ENCODE results near the gene PIP5K1B.

The PIP5K1B gene

GRCh38 chr9:68669218-68669617 lies 35.8 kb upstream of the PIP5K1B start:
- ATAC-seq, result no peak
- TF ChIP-seq CSRNP3 (CRISPR knock-in tag; IDR thresholded peaks at IDR 0.05) (no peak), RARB (CRISPR knock-in tag; IDR thresholded peaks at IDR 0.05) (no peak), CSDC2 (CRISPR knock-in tag; IDR thresholded peaks at IDR 0.05) (no peak), ESRRG (CRISPR knock-in tag; IDR thresholded peaks at IDR 0.05) (no peak), OSR1 (CRISPR knock-in tag; IDR thresholded peaks at IDR 0.05) (no peak), ZNF565 (CRISPR knock-in tag; conservative IDR thresholded peaks at IDR 0.05; ENCODE audit: low read depth) (no peak)

DNA sequence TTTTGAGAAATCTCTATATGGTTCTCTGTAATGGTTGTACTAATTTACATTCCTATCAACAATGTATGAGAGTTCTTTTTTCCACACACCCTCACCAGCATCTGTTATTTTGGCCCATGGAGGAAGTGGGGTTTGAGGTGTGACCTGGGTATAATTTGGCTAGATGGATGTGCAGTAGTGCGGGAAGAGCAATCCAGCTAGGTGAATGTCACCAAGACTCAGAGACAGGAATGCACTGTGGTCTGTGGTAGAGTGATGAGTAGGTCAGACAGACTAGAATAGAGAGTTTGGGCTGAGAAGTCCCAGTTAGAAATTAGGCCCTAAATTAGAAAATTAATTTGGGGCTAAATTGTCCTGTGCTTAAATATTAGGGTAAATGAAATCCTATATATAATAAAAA lies 32.8 kb upstream of the PIP5K1B start:
- TF ChIP-seq ZNF8 (CRISPR knock-in tag; IDR thresholded peaks at IDR 0.05) (no peak), CSDC2 (CRISPR knock-in tag; IDR thresholded peaks at IDR 0.05) (no peak), ZC3H10 (CRISPR knock-in tag; IDR thresholded peaks at IDR 0.05) (no peak), PATZ1 (CRISPR knock-in tag; IDR thresholded peaks at IDR 0.05; ENCODE audit: borderline replicate concordance) (no peak)
- no peak for ATAC-seq

- ATAC-seq, result no peak
These were observed 32.4 kb upstream of the PIP5K1B start for GRCh38 chr9:68672625-68673024.

GRCh38 chr9:68678430-68678829 lies 26.6 kb upstream of the PIP5K1B start:
- peak; percentile 83 for ATAC-seq
- TF ChIP-seq TOX (CRISPR knock-in tag; IDR thresholded peaks at IDR 0.05; ENCODE audit: borderline replicate concordance) (no peak), SNAI2 (CRISPR knock-in tag; IDR thresholded peaks at IDR 0.05) (no peak), RARB (CRISPR knock-in tag; IDR thresholded peaks at IDR 0.05) (no peak), CSRNP3 (CRISPR knock-in tag; IDR thresholded peaks at IDR 0.05) (no peak), TSHZ2 (CRISPR knock-in tag; IDR thresholded peaks at IDR 0.05) (no peak), PPARA (CRISPR knock-in tag; IDR thresholded peaks at IDR 0.05; ENCODE audit: borderline replicate concordance) (no peak), ZFP30 (CRISPR knock-in tag; IDR thresholded peaks at IDR 0.05) (no peak), ISL1 (CRISPR knock-in tag; IDR thresholded peaks at IDR 0.05) (no peak), CSDC2 (CRISPR knock-in tag; IDR thresholded peaks at IDR 0.05) (no peak), ESRRG (CRISPR knock-in tag; IDR thresholded peaks at IDR 0.05) (no peak)
- TF ChIP-seq, protein P1, sequence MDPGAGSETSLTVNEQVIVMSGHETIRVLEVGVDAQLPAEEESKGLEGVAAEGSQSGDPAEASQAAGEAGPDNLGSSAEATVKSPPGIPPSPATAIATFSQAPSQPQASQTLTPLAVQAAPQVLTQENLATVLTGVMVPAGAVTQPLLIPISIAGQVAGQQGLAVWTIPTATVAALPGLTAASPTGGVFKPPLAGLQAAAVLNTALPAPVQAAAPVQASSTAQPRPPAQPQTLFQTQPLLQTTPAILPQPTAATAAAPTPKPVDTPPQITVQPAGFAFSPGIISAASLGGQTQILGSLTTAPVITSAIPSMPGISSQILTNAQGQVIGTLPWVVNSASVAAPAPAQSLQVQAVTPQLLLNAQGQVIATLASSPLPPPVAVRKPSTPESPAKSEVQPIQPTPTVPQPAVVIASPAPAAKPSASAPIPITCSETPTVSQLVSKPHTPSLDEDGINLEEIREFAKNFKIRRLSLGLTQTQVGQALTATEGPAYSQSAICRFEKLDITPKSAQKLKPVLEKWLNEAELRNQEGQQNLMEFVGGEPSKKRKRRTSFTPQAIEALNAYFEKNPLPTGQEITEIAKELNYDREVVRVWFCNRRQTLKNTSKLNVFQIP (CRISPR knock-in tag; IDR thresholded peaks at IDR 0.05; ENCODE audit: borderline replicate concordance, low read depth), result no peak

More at GRCh38 chr9:68672625-68673024, 32.4 kb upstream of the PIP5K1B start:
- TF ChIP-seq PPARA (CRISPR knock-in tag; IDR thresholded peaks at IDR 0.05; ENCODE audit: borderline replicate concordance) (no peak), PATZ1 (CRISPR knock-in tag; IDR thresholded peaks at IDR 0.05; ENCODE audit: borderline replicate concordance) (no peak), ESRRG (CRISPR knock-in tag; IDR thresholded peaks at IDR 0.05) (no peak)

All from SK-N-SH treated with all-trans-retinoic acid at 6 μM for 48 hours (cell line).